ENCODE results near the gene FBXW8. TPM values are rescaled to one million over a fixed set of nuclear protein-coding genes. Genes with fewer than 3 reads are reported as not detected.

The FBXW8 gene
- total RNA-seq, 2 donors from 2014 or later, result 26.1 to 34.7 TPM

- Histone ChIP-seq H3K9ac (ENCODE audit: extremely low read depth, low read length, poor library complexity, severe bottlenecking) (no peak overlapping the region), H3K4me1 (ENCODE audit: control insufficient read depth, insufficient read depth, low read length) (peaks cover 2% of the 10 kb centered on the region), H3K4me3 (ENCODE audit: low read length) (no peak overlapping the region), H3K27me3 (ENCODE audit: control insufficient read depth, insufficient read depth, low read length, poor library complexity, severe bottlenecking) (no peaks in the 10 kb centered on the region), H3K27ac (ENCODE audit: low read depth, low read length) (no peak overlapping the region), H3K9me3 (ENCODE audit: control insufficient read depth, low read length) (no peaks in the 10 kb centered on the region), H3K36me3 (ENCODE audit: control insufficient read depth, insufficient read depth, low read length) (no peaks in the 10 kb centered on the region)
- WGBS, 2 experiments (ENCODE audit: insufficient coverage in 1 of 2, insufficient read length in 1 of 2), result 77 to 91% methylated on average over 2 to 3 of the region's 3 CpGs
- H3K27me3 Mint-ChIP-seq (ENCODE audit: insufficient read depth), result no peaks in the 10 kb centered on the region
- H3K27ac Mint-ChIP-seq, result no peak overlapping the region
- no peak for TF ChIP-seq CTCF (conservative IDR thresholded peaks at IDR 0.05)
- H3K36me3 Mint-ChIP-seq (ENCODE audit: low read depth), result peaks cover 18% of the 10 kb centered on the region
- no peak for DNase-seq
- no peaks in the 10 kb centered on the region for H3K9me3 Mint-ChIP-seq
- peaks cover 21% of the 10 kb centered on the region for H3K4me1 Mint-ChIP-seq
- no peak overlapping the region for H3K4me3 Mint-ChIP-seq
Observed at GRCh38 chr12:117067638-117068037, 156.9 kb downstream of the FBXW8 start.

- peaks cover 14% of the 10 kb centered on the region for H3K4me1 Mint-ChIP-seq
- H3K9me3 Mint-ChIP-seq, result no peaks in the 10 kb centered on the region
- no peaks in the 10 kb centered on the region for H3K9me3 ChIP-seq (ENCODE audit: control insufficient read depth, low read length)
- H3K4me3 Mint-ChIP-seq, result no peak overlapping the region
- 95 to 100% methylated on average over 3 to 8 of the region's 8 CpGs for WGBS, 2 experiments (ENCODE audit: insufficient coverage in 1 of 2, insufficient read length in 1 of 2)
- H3K27ac ChIP-seq (ENCODE audit: low read depth, low read length), result no peak overlapping the region
- H3K36me3 ChIP-seq (ENCODE audit: control insufficient read depth, insufficient read depth, low read length), result no peaks in the 10 kb centered on the region
- no peaks in the 10 kb centered on the region for H3K27me3 ChIP-seq (ENCODE audit: control insufficient read depth, insufficient read depth, low read length, poor library complexity, severe bottlenecking)
- no peak for DNase-seq
- H3K4me3 ChIP-seq (ENCODE audit: low read length), result no peak overlapping the region
- TF ChIP-seq CTCF (conservative IDR thresholded peaks at IDR 0.05), result no peak
- H3K27ac Mint-ChIP-seq, result no peak overlapping the region
- no peaks in the 10 kb centered on the region for H3K27me3 Mint-ChIP-seq (ENCODE audit: insufficient read depth)
- H3K4me1 ChIP-seq (ENCODE audit: control insufficient read depth, insufficient read depth, low read length), result peaks cover 2% of the 10 kb centered on the region
- H3K9ac ChIP-seq (ENCODE audit: extremely low read depth, low read length, poor library complexity, severe bottlenecking), result no peak overlapping the region
- H3K36me3 Mint-ChIP-seq (ENCODE audit: low read depth), result peaks cover 25% of the 10 kb centered on the region
Observed at GRCh38 chr12:117068492-117068891, 157.7 kb downstream of the FBXW8 start.

GRCh38 chr12:117069101-117069797, 158.5 kb downstream of the FBXW8 start:
- WGBS, 2 experiments (ENCODE audit: insufficient coverage in 1 of 2, insufficient read length in 1 of 2), result 94% methylated on average over 15 to 17 of the region's 17 CpGs
- H3K9ac ChIP-seq (ENCODE audit: extremely low read depth, low read length, poor library complexity, severe bottlenecking), result no peak overlapping the region
- Mint-ChIP-seq H3K27ac (no peak overlapping the region), H3K36me3 (ENCODE audit: low read depth) (peaks cover 28% of the 10 kb centered on the region), H3K27me3 (ENCODE audit: insufficient read depth) (no peaks in the 10 kb centered on the region), H3K4me1 (peaks cover 12% of the 10 kb centered on the region), H3K4me3 (no peak overlapping the region), H3K9me3 (no peaks in the 10 kb centered on the region)
- H3K27ac ChIP-seq (ENCODE audit: low read depth, low read length), result no peak overlapping the region
- H3K27me3 ChIP-seq (ENCODE audit: control insufficient read depth, insufficient read depth, low read length, poor library complexity, severe bottlenecking), result no peaks in the 10 kb centered on the region
- TF ChIP-seq CTCF (conservative IDR thresholded peaks at IDR 0.05), result no peak
- H3K4me1 ChIP-seq (ENCODE audit: control insufficient read depth, insufficient read depth, low read length), result peaks cover 2% of the 10 kb centered on the region
- no peaks in the 10 kb centered on the region for H3K36me3 ChIP-seq (ENCODE audit: control insufficient read depth, insufficient read depth, low read length)
- H3K9me3 ChIP-seq (ENCODE audit: control insufficient read depth, low read length), result no peaks in the 10 kb centered on the region
- no peak for DNase-seq
- H3K4me3 ChIP-seq (ENCODE audit: low read length), result no peak overlapping the region

Data from endodermal cell (in vitro differentiated cells).